Esophagus squamous epithelium (tissue), 4 donors: ENCODE results near the gene NPLOC4.

Source experiments
- POLR2A ChIP-seq, 4 donors: fragments of 450-650 bp; IDR thresholded peaks; one replicate each; pipeline ENCODE4 v1.6.1; 2017; ENCODE audit warnings: antibody characterized with exemption in 4 of 4, mild to moderate bottlenecking in 4 of 4, moderate library complexity in 3 of 4
- TF ChIP-seq, protein P1 (sequence below), 6 experiments: fragments of 450-650 bp in 4 of 6; fragments of 200-600 bp in 2 of 6; sonication (generic) in 2 of 6; IDR thresholded peaks; one replicate each; pipeline ENCODE4 v1.5.1; 2016 to 2019; ENCODE audit warnings: antibody characterized with exemption in 6 of 6, mild to moderate bottlenecking in 4 of 6, moderate library complexity in 4 of 6

DNA sequence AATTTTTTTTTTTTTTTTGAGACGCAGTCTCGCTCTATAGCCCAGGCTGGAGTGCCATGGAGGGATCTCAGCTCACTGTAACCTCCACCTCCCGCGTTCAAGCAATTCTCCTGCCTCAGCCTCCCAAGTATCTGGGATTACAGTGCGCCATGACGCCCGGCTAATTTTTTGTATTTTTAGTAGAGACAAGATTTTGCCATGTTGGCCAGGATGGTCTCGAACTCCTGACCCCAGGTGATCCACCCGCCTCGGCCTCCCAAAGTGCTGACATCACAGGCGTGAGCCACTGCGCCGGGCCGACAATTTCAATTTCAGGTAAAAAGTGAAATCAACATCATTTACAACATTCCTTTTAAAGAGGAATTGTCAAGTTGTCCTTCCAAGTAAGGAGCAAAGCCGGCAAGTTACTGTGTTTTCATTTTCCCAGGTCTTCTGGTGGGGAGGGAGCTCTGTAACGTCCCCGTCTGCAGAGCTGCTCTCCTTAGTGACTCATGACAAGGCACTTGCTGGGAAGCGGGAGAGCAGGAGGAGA is 873 bp downstream of the NPLOC4 start:
- no peak for TF ChIP-seq POLR2A (IDR thresholded peaks at IDR 0.05)
- TF ChIP-seq, protein P1, sequence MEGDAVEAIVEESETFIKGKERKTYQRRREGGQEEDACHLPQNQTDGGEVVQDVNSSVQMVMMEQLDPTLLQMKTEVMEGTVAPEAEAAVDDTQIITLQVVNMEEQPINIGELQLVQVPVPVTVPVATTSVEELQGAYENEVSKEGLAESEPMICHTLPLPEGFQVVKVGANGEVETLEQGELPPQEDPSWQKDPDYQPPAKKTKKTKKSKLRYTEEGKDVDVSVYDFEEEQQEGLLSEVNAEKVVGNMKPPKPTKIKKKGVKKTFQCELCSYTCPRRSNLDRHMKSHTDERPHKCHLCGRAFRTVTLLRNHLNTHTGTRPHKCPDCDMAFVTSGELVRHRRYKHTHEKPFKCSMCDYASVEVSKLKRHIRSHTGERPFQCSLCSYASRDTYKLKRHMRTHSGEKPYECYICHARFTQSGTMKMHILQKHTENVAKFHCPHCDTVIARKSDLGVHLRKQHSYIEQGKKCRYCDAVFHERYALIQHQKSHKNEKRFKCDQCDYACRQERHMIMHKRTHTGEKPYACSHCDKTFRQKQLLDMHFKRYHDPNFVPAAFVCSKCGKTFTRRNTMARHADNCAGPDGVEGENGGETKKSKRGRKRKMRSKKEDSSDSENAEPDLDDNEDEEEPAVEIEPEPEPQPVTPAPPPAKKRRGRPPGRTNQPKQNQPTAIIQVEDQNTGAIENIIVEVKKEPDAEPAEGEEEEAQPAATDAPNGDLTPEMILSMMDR (IDR thresholded peaks at IDR 0.05): no peak
